Panc1 (cell line): ENCODE results near the gene SLC66A1. TPM values are rescaled to one million over a fixed set of nuclear protein-coding genes. Genes with fewer than 3 reads are reported as not detected.

Experiments
- ATAC-seq: fragments of 200-7000 bp; cut with Tn5 transposase; 2 replicates; pipeline ENCODE4 v1.9.1; 2020; ENCODE audit warnings: mild to moderate bottlenecking, moderate library complexity
- BruUV-seq: library from RNA; stranded (reverse); fragments of 400-500 nt; replicated peaks from 2 replicates; lab custom pipeline; 2021; lab: Mats Ljungman, UMichigan
- CTCF ChIA-PET: fragments of 300-600 bp; sonication (Branson Sonifier 250); formaldehyde crosslinking; loops from one replicate; lab custom pipeline; 2022; ENCODE audit warnings: antibody characterized with exemption; lab: Charles Lee
- POLR2A ChIA-PET: fragments of 300-600 bp; sonication (Branson Sonifier 250); formaldehyde crosslinking; loops from one replicate; lab custom pipeline; 2022; ENCODE audit warnings: antibody characterized with exemption; lab: Charles Lee
- DNase-seq: peaks from one replicate; pipeline ENCODE4 v3.0.0-alpha.2; 2010; ENCODE audit warnings: low read depth, low spot score
- H3K27ac ChIP-seq: 2 replicates; pipeline ENCODE4 v1.5.1; 2011; ENCODE audit warnings: mild to moderate bottlenecking, low read length, inconsistent platforms
- H3K27me3 ChIP-seq: fragments of 200-500 bp; sonication (Bioruptor generic); 2 replicates; pipeline ENCODE4 v1.6.0; 2014; ENCODE audit warnings: low read length, inconsistent platforms; ENCODE audit not compliant: control insufficient read depth, insufficient read depth
- H3K36me3 ChIP-seq: fragments of 200-500 bp; sonication (Bioruptor generic); 2 replicates; pipeline ENCODE4 v1.5.1; 2014; ENCODE audit warnings: inconsistent platforms, mild to moderate bottlenecking, low read length, moderate library complexity; ENCODE audit not compliant: control insufficient read depth, insufficient read depth
- H3K4me1 ChIP-seq: 2 replicates; pipeline ENCODE4 v1.5.1; 2011; ENCODE audit warnings: inconsistent platforms, mild to moderate bottlenecking, low read length, moderate library complexity; ENCODE audit not compliant: control insufficient read depth, insufficient read depth
- H3K4me3 ChIP-seq, 2 experiments: 2 replicates each; pipeline ENCODE4 v1.5.1; 2011 to 2012; ENCODE audit warnings: low read depth in 2 of 2, low read length in 2 of 2, mild to moderate bottlenecking in 2 of 2, inconsistent platforms in 1 of 2, moderate library complexity in 1 of 2
- H3K9me3 ChIP-seq: fragments of 200-500 bp; sonication (Bioruptor generic); 2 replicates; pipeline ENCODE4 v1.5.1; 2014; ENCODE audit warnings: low read depth, mild to moderate bottlenecking, inconsistent platforms, low read length, moderate library complexity; ENCODE audit not compliant: control insufficient read depth, insufficient read depth
- CTCF ChIP-seq: fragments of 450-650 bp; IDR thresholded peaks from 2 replicates; pipeline ENCODE4 v1.5.1; 2017; ENCODE audit warnings: mild to moderate bottlenecking
- POLR2AphosphoS5 ChIP-seq: IDR thresholded peaks from 2 replicates; pipeline ENCODE4 v1.6.1; 2012; ENCODE audit warnings: mild to moderate bottlenecking, low read depth, low read length, moderate library complexity
- SIN3A ChIP-seq: IDR thresholded peaks from 2 replicates; pipeline ENCODE4 v1.6.1; 2012; ENCODE audit warnings: low read depth, mild to moderate bottlenecking, low read length, moderate library complexity, borderline replicate concordance; ENCODE audit not compliant: insufficient read depth
- TCF7L2 ChIP-seq: IDR thresholded peaks from 2 replicates; pipeline ENCODE4 v1.6.1; 2011; ENCODE audit warnings: mild to moderate bottlenecking, low read depth, low read length, inconsistent platforms
- in situ Hi-C: cut with HindIII; loops from 2 replicates; pipeline ENCODE4 v1.10.0; 2016; ENCODE audit warnings: low sequenced_read_pairs, low pct_unique_long_range_greater_than_20kb
- intact Hi-C: fragments of 100-400 bp; cut with micrococcal nuclease; formaldehyde crosslinking; loops from one replicate; pipeline ENCODE4 v1.10.0; 2022; ENCODE audit not compliant: unreplicated experiment
- total RNA-seq: library from RNA; stranded (reverse); gene quantifications from one replicate; pipeline ENCODE4 v1.2.1, GENCODE V29; 2021; ENCODE audit not compliant: unreplicated experiment
- TF ChIP-seq, protein P1 (sequence below), 2 experiments: IDR thresholded peaks; 2 replicates each; pipeline ENCODE4 v1.6.1; 2011 to 2012; ENCODE audit warnings: low read depth in 2 of 2, control low read depth in 1 of 2, low read length in 1 of 2, mild to moderate bottlenecking in 1 of 2, moderate library complexity in 1 of 2; ENCODE audit not compliant: insufficient read depth in 1 of 2

The SLC66A1 gene
- total RNA-seq, 1 experiment from 2014 or later, result 42.0 TPM

DNA sequence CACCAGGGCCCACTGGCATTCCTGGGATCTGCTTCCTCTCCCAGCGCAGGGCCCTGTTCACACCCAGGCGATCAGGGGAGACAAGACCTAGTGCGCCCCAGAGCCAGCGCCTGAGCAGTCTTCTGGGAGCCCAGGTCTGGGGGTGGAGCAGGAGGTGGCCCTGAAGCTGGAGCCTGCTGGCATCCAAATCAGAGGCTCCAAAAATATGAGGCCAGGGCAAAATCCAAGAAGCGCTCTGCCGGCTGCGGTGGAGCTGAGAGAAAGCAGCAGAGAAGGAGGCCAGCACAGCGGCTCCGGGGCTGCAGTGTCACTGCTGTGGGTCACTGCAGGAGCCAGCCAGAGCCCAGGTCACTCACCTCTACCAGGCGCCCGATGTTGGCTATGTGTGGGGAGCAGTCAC, 32.7 kb downstream of the SLC66A1 start:
- peaks cover 5% of the 10 kb centered on the region; the same call in 1 of the 2 replicates for H3K36me3 ChIP-seq
- ATAC-seq (peak; percentile 3; the same call in 1 of the 2 replicates), DNase-seq (no peak)
- H3K27me3 ChIP-seq, result no peaks in the 10 kb centered on the region
- H3K4me3 ChIP-seq, result no peak overlapping the region
- TF ChIP-seq TCF7L2 (no peak), POLR2AphosphoS5 (no peak), CTCF (no peak), SIN3A (no peak)
- TF ChIP-seq, protein P1, sequence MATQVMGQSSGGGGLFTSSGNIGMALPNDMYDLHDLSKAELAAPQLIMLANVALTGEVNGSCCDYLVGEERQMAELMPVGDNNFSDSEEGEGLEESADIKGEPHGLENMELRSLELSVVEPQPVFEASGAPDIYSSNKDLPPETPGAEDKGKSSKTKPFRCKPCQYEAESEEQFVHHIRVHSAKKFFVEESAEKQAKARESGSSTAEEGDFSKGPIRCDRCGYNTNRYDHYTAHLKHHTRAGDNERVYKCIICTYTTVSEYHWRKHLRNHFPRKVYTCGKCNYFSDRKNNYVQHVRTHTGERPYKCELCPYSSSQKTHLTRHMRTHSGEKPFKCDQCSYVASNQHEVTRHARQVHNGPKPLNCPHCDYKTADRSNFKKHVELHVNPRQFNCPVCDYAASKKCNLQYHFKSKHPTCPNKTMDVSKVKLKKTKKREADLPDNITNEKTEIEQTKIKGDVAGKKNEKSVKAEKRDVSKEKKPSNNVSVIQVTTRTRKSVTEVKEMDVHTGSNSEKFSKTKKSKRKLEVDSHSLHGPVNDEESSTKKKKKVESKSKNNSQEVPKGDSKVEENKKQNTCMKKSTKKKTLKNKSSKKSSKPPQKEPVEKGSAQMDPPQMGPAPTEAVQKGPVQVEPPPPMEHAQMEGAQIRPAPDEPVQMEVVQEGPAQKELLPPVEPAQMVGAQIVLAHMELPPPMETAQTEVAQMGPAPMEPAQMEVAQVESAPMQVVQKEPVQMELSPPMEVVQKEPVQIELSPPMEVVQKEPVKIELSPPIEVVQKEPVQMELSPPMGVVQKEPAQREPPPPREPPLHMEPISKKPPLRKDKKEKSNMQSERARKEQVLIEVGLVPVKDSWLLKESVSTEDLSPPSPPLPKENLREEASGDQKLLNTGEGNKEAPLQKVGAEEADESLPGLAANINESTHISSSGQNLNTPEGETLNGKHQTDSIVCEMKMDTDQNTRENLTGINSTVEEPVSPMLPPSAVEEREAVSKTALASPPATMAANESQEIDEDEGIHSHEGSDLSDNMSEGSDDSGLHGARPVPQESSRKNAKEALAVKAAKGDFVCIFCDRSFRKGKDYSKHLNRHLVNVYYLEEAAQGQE (IDR thresholded peaks at IDR 0.05; ENCODE audit: insufficient read depth in 1 of 2, low read depth in 2 of 2, low read length in 1 of 2), result no peak
- BruUV-seq, result no TSS peak
- 0 out of 2 replicates have a peak, but pooled peaks cover 3% of the 10 kb centered on the region for H3K4me1 ChIP-seq
- H3K9me3 ChIP-seq, result no peaks in the 10 kb centered on the region
- H3K27ac ChIP-seq, result no peak overlapping the region
- intact Hi-C loops, result loop anchor here (5.0 kb wide), 1 partner anchor 307 kb away; no protein-coding TSS in a partner anchor
- in situ Hi-C loops, result no loop called here
- POLR2A ChIA-PET, result no interaction called here
- CTCF ChIA-PET, result no interaction called here

DNA sequence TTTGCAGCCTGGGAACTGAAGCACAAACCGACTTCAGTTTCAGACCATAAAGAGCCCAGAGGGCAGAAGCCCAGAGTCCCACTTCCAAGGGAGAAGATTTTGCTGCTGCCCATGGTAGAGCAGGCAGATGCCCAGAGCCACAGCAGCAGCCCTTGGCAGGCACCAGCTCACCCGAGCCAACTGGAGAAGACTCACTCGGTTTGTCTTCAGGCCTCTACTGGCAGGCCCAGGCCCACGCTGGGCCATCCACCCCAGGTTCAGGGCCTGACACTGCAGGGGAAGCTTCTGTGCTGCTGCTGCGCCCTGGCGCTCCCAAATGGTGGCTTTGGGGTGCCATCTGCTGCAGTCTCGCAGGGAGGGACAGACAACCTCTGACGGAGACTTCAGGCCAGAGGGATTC, 33.3 kb downstream of the SLC66A1 start:
- Histone ChIP-seq H3K4me1 (0 out of 2 replicates have a peak, but pooled peaks cover 3% of the 10 kb centered on the region), H3K4me3 (no peak overlapping the region), H3K36me3 (peaks cover 5% of the 10 kb centered on the region; the same call in 1 of the 2 replicates), H3K27me3 (no peaks in the 10 kb centered on the region), H3K27ac (peak overlapping the region; percentile 17; the same call in 1 of the 2 replicates), H3K9me3 (no peaks in the 10 kb centered on the region)
- DNase-seq (no peak), ATAC-seq (no peak)
- TF ChIP-seq SIN3A, result no peak
- TF ChIP-seq, protein P1 (IDR thresholded peaks at IDR 0.05; ENCODE audit: insufficient read depth in 1 of 2, low read depth in 2 of 2, low read length in 1 of 2), result no peak
- no peak for TF ChIP-seq POLR2AphosphoS5
- no peak for TF ChIP-seq TCF7L2
- TF ChIP-seq CTCF, result no peak
- ChIA-PET POLR2A (no interaction called here), CTCF (no interaction called here)
- intact Hi-C loops (no loop called here), in situ Hi-C loops (no loop called here)
- BruUV-seq, result no TSS peak
